Nephron (organoid): ENCODE results near the gene TTLL8.

Experiments
- H3K27ac Mint-ChIP-seq, 3 experiments: 2 replicates each; pipeline ENCODE4 v1.8.0; 2020; ENCODE audit warnings: mixed read lengths in 3 of 3, mild to moderate bottlenecking in 2 of 3, moderate library complexity in 1 of 3
- H3K27me3 Mint-ChIP-seq: 2 replicates; pipeline ENCODE4 v1.8.0; 2021; ENCODE audit warnings: low read depth, mild to moderate bottlenecking, moderate library complexity, mixed read lengths
- H3K36me3 Mint-ChIP-seq: 2 replicates; pipeline ENCODE4 v1.8.0; 2020; ENCODE audit warnings: low read depth, mixed read lengths
- H3K4me1 Mint-ChIP-seq: 2 replicates; pipeline ENCODE4 v1.8.0; 2020; ENCODE audit warnings: mixed read lengths
- H3K4me3 Mint-ChIP-seq, 3 experiments: 2 replicates each; pipeline ENCODE4 v1.8.0; 2020; ENCODE audit warnings: mild to moderate bottlenecking in 3 of 3, mixed read lengths in 3 of 3, moderate library complexity in 2 of 3
- H3K9me3 Mint-ChIP-seq: 2 replicates; pipeline ENCODE4 v1.8.0; 2020; ENCODE audit warnings: mixed read lengths
- TF ChIP-seq, protein P1 (sequence below), 3 experiments: fragments of 200-600 bp; sonication (generic); IDR thresholded peaks; one replicate each; pipeline ENCODE4 v1.5.0; 2021; ENCODE audit warnings: antibody characterized with exemption in 3 of 3; ENCODE audit not compliant: unreplicated experiment in 3 of 3

Gene TTLL8

DNA sequence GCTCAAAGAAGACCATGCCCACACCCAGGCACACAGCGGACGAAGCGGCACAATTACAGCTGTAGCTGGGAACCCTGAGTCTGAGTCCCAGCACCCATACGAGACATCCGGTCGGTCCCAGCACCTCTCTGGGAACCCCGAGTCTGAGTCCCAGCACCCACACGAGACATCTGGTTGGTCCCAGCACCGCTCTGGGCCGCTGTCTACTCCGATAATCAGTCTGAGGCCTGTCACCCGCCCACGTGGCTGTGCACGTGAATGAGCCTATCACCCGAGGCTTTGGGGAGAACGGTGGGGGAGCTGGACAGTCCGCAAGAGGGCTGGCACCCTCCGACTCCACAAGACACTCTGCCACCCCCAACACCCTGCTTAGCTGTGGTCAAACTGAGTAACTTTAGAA is 6.2 kb downstream of the TTLL8 start:
- no peak overlapping the region for H3K4me3 Mint-ChIP-seq
- H3K36me3 Mint-ChIP-seq, result no peaks in the 10 kb centered on the region
- H3K9me3 Mint-ChIP-seq, result peaks cover 21% of the 10 kb centered on the region
- TF ChIP-seq, protein P1, sequence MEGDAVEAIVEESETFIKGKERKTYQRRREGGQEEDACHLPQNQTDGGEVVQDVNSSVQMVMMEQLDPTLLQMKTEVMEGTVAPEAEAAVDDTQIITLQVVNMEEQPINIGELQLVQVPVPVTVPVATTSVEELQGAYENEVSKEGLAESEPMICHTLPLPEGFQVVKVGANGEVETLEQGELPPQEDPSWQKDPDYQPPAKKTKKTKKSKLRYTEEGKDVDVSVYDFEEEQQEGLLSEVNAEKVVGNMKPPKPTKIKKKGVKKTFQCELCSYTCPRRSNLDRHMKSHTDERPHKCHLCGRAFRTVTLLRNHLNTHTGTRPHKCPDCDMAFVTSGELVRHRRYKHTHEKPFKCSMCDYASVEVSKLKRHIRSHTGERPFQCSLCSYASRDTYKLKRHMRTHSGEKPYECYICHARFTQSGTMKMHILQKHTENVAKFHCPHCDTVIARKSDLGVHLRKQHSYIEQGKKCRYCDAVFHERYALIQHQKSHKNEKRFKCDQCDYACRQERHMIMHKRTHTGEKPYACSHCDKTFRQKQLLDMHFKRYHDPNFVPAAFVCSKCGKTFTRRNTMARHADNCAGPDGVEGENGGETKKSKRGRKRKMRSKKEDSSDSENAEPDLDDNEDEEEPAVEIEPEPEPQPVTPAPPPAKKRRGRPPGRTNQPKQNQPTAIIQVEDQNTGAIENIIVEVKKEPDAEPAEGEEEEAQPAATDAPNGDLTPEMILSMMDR (IDR thresholded peaks at IDR 0.05; ENCODE audit: unreplicated experiment in 3 of 3), result no peak
- H3K4me1 Mint-ChIP-seq, result peaks cover 11% of the 10 kb centered on the region
- no peak overlapping the region for H3K27ac Mint-ChIP-seq
- peaks cover 21% of the 10 kb centered on the region for H3K27me3 Mint-ChIP-seq

DNA sequence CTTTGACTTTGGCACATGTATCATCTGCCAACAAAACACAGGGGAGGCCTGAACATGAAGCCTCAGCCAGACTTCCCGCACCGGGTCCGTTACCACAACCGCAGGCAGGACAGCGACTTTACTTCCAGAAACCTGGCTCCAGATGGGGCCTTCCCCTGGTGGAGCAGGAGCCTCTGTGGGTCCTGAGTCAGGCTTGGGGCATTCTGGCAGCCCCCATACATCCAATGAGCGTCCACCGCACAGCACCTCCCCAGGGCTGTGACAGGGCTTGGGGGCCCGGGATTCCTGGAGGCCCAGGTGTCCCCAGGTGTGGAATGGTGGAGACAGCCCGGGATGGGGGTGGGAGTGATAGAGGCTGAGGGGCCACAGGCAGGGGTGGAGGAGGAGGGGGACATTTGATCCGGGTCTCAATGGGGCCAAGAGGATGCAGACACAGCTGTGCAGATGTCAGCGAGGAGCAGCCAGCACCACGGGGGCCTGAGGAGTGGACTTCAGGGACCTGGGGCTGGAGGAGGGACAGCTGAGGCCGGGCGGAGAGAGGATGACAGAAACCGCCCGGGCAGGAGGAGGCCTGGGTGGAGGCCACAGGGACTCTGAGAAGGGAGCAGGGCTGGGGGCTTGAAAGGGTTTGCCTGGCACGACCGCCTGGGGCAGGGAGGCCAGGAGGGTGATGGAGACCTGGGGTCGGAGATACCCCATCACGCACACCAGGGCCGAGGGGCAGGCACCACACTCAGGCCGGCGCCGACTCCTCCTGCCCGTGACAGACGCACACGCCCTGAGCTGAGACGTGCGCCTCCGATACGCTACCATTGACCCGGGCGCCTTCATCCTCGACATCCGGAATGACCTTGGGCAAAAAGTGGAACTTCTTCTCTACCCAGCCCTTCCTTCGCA is 8.6 kb downstream of the TTLL8 start:
- TF ChIP-seq, protein P1 (IDR thresholded peaks at IDR 0.05; ENCODE audit: unreplicated experiment in 3 of 3), result no peak
- no peak overlapping the region for H3K27ac Mint-ChIP-seq
- H3K9me3 Mint-ChIP-seq, result peaks cover 18% of the 10 kb centered on the region
- peaks cover 6% of the 10 kb centered on the region for H3K27me3 Mint-ChIP-seq
- H3K36me3 Mint-ChIP-seq, result no peaks in the 10 kb centered on the region
- H3K4me3 Mint-ChIP-seq, result no peak overlapping the region
- peaks cover 11% of the 10 kb centered on the region for H3K4me1 Mint-ChIP-seq

GRCh38 chr22:50048836-50049235 is 9.3 kb downstream of the TTLL8 start:
- peaks cover 3% of the 10 kb centered on the region for H3K27me3 Mint-ChIP-seq
- no peaks in the 10 kb centered on the region for H3K36me3 Mint-ChIP-seq
- no peak overlapping the region for H3K27ac Mint-ChIP-seq

GRCh38 chr22:50048061-50048765 is 9.9 kb downstream of the TTLL8 start:
- H3K4me3 Mint-ChIP-seq, result no peak overlapping the region
- H3K4me1 Mint-ChIP-seq, result peaks cover 11% of the 10 kb centered on the region
- no peak overlapping the region for H3K27ac Mint-ChIP-seq
- H3K36me3 Mint-ChIP-seq, result no peaks in the 10 kb centered on the region
- H3K9me3 Mint-ChIP-seq, result peaks cover 17% of the 10 kb centered on the region
- H3K27me3 Mint-ChIP-seq, result peaks cover 8% of the 10 kb centered on the region
- TF ChIP-seq, protein P1 (IDR thresholded peaks at IDR 0.05; ENCODE audit: unreplicated experiment in 3 of 3), result no peak

More at GRCh38 chr22:50048836-50049235, 9.3 kb downstream of the TTLL8 start:
- TF ChIP-seq, protein P1 (IDR thresholded peaks at IDR 0.05; ENCODE audit: unreplicated experiment in 3 of 3), result no peak
- Mint-ChIP-seq H3K4me1 (peaks cover 11% of the 10 kb centered on the region), H3K4me3 (no peak overlapping the region), H3K9me3 (peaks cover 15% of the 10 kb centered on the region)

GRCh38 chr22:50047346-50047745 is 10.8 kb downstream of the TTLL8 start:
- no peaks in the 10 kb centered on the region for H3K36me3 Mint-ChIP-seq
- peaks cover 17% of the 10 kb centered on the region for H3K27me3 Mint-ChIP-seq
- peaks cover 20% of the 10 kb centered on the region for H3K9me3 Mint-ChIP-seq
- no peak overlapping the region for H3K27ac Mint-ChIP-seq
- H3K4me1 Mint-ChIP-seq, result peaks cover 11% of the 10 kb centered on the region
- no peak overlapping the region for H3K4me3 Mint-ChIP-seq
- TF ChIP-seq, protein P1 (IDR thresholded peaks at IDR 0.05; ENCODE audit: unreplicated experiment in 3 of 3), result no peak
